Endodermal cell (in vitro differentiated cells): ENCODE results near the gene ACKR3. TPM values are rescaled to one million over a fixed set of nuclear protein-coding genes. Genes with fewer than 3 reads are reported as not detected.

Experiments used
- DNase-seq: peaks from one replicate; pipeline ENCODE4 v3.0.0-alpha.2; 2017
- H3K27ac ChIP-seq: 2 replicates; pipeline ENCODE4 v1.5.1; 2013; ENCODE audit warnings: mild to moderate bottlenecking, low read depth, low read length, moderate library complexity
- H3K27me3 ChIP-seq: 2 replicates; pipeline ENCODE4 v1.6.1; 2013; ENCODE audit warnings: mild to moderate bottlenecking, low read length, moderate library complexity; ENCODE audit not compliant: insufficient read depth, control insufficient read depth, poor library complexity, severe bottlenecking
- H3K36me3 ChIP-seq: 2 replicates; pipeline ENCODE4 v1.7.0; 2013; ENCODE audit warnings: mild to moderate bottlenecking, low read length, moderate library complexity; ENCODE audit not compliant: control insufficient read depth, insufficient read depth
- H3K4me1 ChIP-seq: one replicate; pipeline ENCODE4 v1.7.0; 2013; ENCODE audit warnings: low read length; ENCODE audit not compliant: control insufficient read depth, insufficient read depth
- H3K4me3 ChIP-seq: 2 replicates; pipeline ENCODE4 v1.5.1; 2013; ENCODE audit warnings: mild to moderate bottlenecking, low read length, moderate library complexity
- H3K9ac ChIP-seq: 2 replicates; pipeline ENCODE4 v1.6.1; 2013; ENCODE audit warnings: mild to moderate bottlenecking, low read length, moderate library complexity; ENCODE audit not compliant: poor library complexity, severe bottlenecking; ENCODE audit errors: extremely low read depth
- H3K9me3 ChIP-seq: 2 replicates; pipeline ENCODE4 v1.6.1; 2013; ENCODE audit warnings: mild to moderate bottlenecking, low read length, moderate library complexity; ENCODE audit not compliant: control insufficient read depth
- H3K27ac Mint-ChIP-seq: 2 replicates; pipeline ENCODE4 v1.8.0; 2020; ENCODE audit warnings: mixed read lengths
- H3K27me3 Mint-ChIP-seq: 2 replicates; pipeline ENCODE4 v1.8.0; 2021; ENCODE audit warnings: mild to moderate bottlenecking, mixed read lengths; ENCODE audit not compliant: insufficient read depth
- H3K36me3 Mint-ChIP-seq: 2 replicates; pipeline ENCODE4 v1.8.0; 2020; ENCODE audit warnings: low read depth, mixed read lengths
- H3K4me1 Mint-ChIP-seq: 2 replicates; pipeline ENCODE4 v1.8.0; 2020; ENCODE audit warnings: mixed read lengths
- H3K4me3 Mint-ChIP-seq: 2 replicates; pipeline ENCODE4 v1.8.0; 2020; ENCODE audit warnings: mild to moderate bottlenecking, moderate library complexity, mixed read lengths
- H3K9me3 Mint-ChIP-seq: 2 replicates; pipeline ENCODE4 v1.8.0; 2020; ENCODE audit warnings: mild to moderate bottlenecking, mixed read lengths
- CTCF ChIP-seq: fragments of 200-600 bp; sonication (generic); conservative IDR thresholded peaks from 2 replicates; pipeline ENCODE4 v1.5.0; 2021; ENCODE audit warnings: antibody characterized with exemption, mild to moderate bottlenecking
- WGBS, 2 experiments: methylation state at CpG; one replicate each; pipeline versions ENCODE4 v1.1.5 to v1.1.7; 2013; ENCODE audit warnings: missing lambda C conversion rate in 2 of 2, mixed read lengths in 1 of 2; ENCODE audit not compliant: insufficient coverage in 1 of 2, insufficient read length in 1 of 2; 5-methylcytosine and 5-hydroxymethylcytosine counted together
- total RNA-seq, 2 donors: library from RNA; stranded (reverse); fragmentation: NEBNext Ultra II Directional in 1 of 2; extraction: Animal tissue kit (Norgen Biotek cat#: 25700) in 1 of 2; gene quantifications; 2 replicates in 1 of 2; 3 replicates in 1 of 2; pipeline ENCODE4 v1.2.1, GENCODE V29; 2021

ACKR3 gene
- total RNA-seq, 2 donors from 2014 or later: 76.9 to 110 TPM

GRCh38 chr2:236561874-236562273 is 7.8 kb upstream of the ACKR3 start:
- DNase-seq: no peak
- no peaks in the 10 kb centered on the region for H3K4me1 ChIP-seq

DNA sequence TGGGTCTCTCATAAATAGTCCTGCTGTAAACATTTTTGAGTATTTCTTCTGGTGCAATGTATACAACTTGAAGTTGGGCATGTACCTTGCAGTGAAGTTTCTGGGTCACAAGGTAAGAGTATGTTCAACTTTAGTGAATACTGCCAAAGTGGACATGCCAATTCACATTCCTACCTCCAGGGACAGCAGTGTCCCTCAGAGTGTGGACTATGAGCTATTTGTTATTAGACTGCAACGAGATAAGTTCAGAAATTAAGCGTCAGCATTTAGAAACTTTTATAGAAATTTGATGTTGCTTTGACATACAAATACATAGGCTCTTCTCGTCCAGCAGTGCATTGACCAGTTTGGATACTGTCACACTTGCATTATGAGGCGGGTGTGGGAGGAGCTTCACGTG is 7.2 kb upstream of the ACKR3 start:
- peak; percentile 84 for TF ChIP-seq CTCF
- Histone ChIP-seq H3K9ac (no peak overlapping the region), H3K36me3 (no peaks in the 10 kb centered on the region), H3K4me3 (no peak overlapping the region), H3K27ac (no peak overlapping the region), H3K4me1 (no peaks in the 10 kb centered on the region), H3K9me3 (no peaks in the 10 kb centered on the region), H3K27me3 (no peaks in the 10 kb centered on the region)
- no peaks in the 10 kb centered on the region for H3K36me3 Mint-ChIP-seq
- DNase-seq: peak; percentile 70
- no peak overlapping the region for H3K27ac Mint-ChIP-seq
- WGBS, 2 experiments: 85 to 100% methylated on average over 3 to 5 of the region's 5 CpGs
- no peaks in the 10 kb centered on the region for H3K9me3 Mint-ChIP-seq
- H3K4me3 Mint-ChIP-seq: no peak overlapping the region
- H3K27me3 Mint-ChIP-seq: peaks cover 41% of the 10 kb centered on the region
- peaks cover 13% of the 10 kb centered on the region for H3K4me1 Mint-ChIP-seq

More at GRCh38 chr2:236561874-236562273, 7.8 kb upstream of the ACKR3 start:
- no peak overlapping the region for H3K4me3 ChIP-seq
- H3K27me3 Mint-ChIP-seq: peaks cover 35% of the 10 kb centered on the region
- no peaks in the 10 kb centered on the region for H3K27me3 ChIP-seq
- H3K4me1 Mint-ChIP-seq: peaks cover 13% of the 10 kb centered on the region
- H3K9ac ChIP-seq: no peak overlapping the region
- no peak overlapping the region for H3K27ac Mint-ChIP-seq
- H3K9me3 Mint-ChIP-seq: no peaks in the 10 kb centered on the region
- no peak for TF ChIP-seq CTCF
- H3K4me3 Mint-ChIP-seq: no peak overlapping the region
- no peaks in the 10 kb centered on the region for H3K36me3 Mint-ChIP-seq
- no peak overlapping the region for H3K27ac ChIP-seq
- WGBS, 2 experiments: 97 to 100% methylated on average over 1 to 3 of the region's 3 CpGs
- H3K36me3 ChIP-seq: no peaks in the 10 kb centered on the region
- H3K9me3 ChIP-seq: no peaks in the 10 kb centered on the region

- H3K36me3 Mint-ChIP-seq: no peaks in the 10 kb centered on the region
- 90 to 97% methylated on average over 2 to 4 of the region's 4 CpGs for WGBS, 2 experiments
- H3K9ac ChIP-seq: no peak overlapping the region
These were observed 5.7 kb upstream of the ACKR3 start for GRCh38 chr2:236563953-236564352.

More at GRCh38 chr2:236563953-236564352, 5.7 kb upstream of the ACKR3 start:
- Mint-ChIP-seq H3K4me1 (peaks cover 21% of the 10 kb centered on the region), H3K27me3 (peaks cover 50% of the 10 kb centered on the region), H3K4me3 (no peak overlapping the region), H3K9me3 (no peaks in the 10 kb centered on the region), H3K27ac (no peak overlapping the region)
- no peak overlapping the region for H3K4me3 ChIP-seq
- no peak for TF ChIP-seq CTCF
- H3K27ac ChIP-seq: no peak overlapping the region
- DNase-seq: peak; percentile 40
- H3K9me3 ChIP-seq: no peaks in the 10 kb centered on the region
- H3K4me1 ChIP-seq: no peaks in the 10 kb centered on the region
- H3K36me3 ChIP-seq: no peaks in the 10 kb centered on the region
- H3K27me3 ChIP-seq: no peaks in the 10 kb centered on the region
